AG09309 (cell line): ENCODE results near the gene CACNG7.

Experiments
- DNase-seq: peaks from one replicate; pipeline ENCODE4 v3.0.0-alpha.2; 2010; ENCODE audit warnings: low read depth
- H3K4me3 ChIP-seq: 2 replicates; pipeline ENCODE4 v1.5.1; 2011; ENCODE audit warnings: mild to moderate bottlenecking, low read depth, low read length, moderate library complexity; ENCODE audit not compliant: control insufficient read depth
- CTCF ChIP-seq: IDR thresholded peaks from 2 replicates; pipeline ENCODE4 v1.5.1; 2011; ENCODE audit warnings: mild to moderate bottlenecking, low read depth, low read length, inconsistent platforms; ENCODE audit not compliant: insufficient read depth, control insufficient read depth; ENCODE audit errors: missing control alignments

The CACNG7 gene

DNA sequence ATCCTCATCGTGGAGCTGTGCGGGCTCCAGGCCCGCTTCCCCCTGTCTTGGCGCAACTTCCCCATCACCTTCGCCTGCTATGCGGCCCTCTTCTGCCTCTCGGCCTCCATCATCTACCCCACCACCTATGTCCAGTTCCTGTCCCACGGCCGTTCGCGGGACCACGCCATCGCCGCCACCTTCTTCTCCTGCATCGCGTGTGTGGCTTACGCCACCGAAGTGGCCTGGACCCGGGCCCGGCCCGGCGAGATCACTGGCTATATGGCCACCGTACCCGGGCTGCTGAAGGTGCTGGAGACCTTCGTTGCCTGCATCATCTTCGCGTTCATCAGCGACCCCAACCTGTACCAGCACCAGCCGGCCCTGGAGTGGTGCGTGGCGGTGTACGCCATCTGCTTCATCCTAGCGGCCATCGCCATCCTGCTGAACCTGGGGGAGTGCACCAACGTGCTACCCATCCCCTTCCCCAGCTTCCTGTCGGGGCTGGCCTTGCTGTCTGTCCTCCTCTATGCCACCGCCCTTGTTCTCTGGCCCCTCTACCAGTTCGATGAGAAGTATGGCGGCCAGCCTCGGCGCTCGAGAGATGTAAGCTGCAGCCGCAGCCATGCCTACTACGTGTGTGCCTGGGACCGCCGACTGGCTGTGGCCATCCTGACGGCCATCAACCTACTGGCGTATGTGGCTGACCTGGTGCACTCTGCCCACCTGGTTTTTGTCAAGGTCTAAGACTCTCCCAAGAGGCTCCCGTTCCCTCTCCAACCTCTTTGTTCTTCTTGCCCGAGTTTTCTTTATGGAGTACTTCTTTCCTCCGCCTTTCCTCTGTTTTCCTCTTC lies 35.1 kb upstream of the CACNG7 start:
- no peak for TF ChIP-seq CTCF
- DNase-seq = no peak
- H3K4me3 ChIP-seq = no peak overlapping the region

DNA sequence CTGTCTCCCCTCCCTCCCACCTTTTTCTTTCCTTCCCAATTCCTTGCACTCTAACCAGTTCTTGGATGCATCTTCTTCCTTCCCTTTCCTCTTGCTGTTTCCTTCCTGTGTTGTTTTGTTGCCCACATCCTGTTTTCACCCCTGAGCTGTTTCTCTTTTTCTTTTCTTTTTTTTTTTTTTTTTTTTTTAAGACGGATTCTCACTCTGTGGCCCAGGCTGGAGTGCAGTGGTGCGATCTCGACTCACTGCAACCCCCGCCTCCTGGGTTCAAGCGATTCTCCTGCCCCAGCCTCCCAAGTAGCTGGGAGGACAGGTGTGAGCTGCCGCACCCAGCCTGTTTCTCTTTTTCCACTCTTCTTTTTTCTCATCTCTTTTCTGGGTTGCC lies 34.5 kb upstream of the CACNG7 start:
- TF ChIP-seq CTCF = no peak
- no peak overlapping the region for H3K4me3 ChIP-seq
- no peak for DNase-seq

DNA sequence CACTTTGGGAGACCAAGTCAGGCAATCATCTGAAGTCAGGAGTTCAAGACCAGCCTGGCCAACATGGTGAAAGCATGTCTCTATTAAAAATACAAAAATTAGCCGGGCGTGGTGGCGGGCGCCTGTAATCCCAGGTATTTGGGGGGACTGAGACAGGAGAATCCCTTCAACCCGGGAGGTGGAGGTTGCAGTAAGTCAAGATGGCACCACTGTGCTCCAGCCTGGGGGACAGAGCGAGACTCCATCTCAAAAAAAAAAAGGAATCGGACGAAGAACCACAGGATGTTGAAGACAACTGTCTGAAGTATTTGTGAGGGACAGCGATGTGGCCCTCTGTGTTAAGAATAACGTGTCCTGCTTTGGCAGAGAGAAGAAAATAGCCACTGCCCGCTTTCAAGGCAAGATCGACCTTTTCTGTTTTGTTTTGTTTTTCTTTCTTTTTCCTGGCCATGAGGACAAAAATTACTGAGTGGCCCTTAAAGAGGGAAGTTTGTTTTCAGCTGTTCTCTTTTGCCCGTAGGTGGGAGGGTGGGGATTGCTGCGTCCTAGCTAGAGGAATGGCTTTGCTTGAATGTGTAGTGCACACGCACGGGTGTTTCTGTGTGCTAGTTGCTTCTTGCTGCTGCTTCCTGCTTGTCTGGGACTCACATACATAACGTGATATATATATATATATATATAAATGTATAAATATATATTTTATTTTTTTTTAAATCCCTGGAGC lies 33.3 kb upstream of the CACNG7 start:
- no peak for DNase-seq
- no peak for TF ChIP-seq CTCF
- H3K4me3 ChIP-seq = no peak overlapping the region

GRCh38 chr19:53876651-53877224 lies 32.3 kb upstream of the CACNG7 start:
- DNase-seq = no peak
- H3K4me3 ChIP-seq = no peak overlapping the region
- TF ChIP-seq CTCF = no peak

DNA sequence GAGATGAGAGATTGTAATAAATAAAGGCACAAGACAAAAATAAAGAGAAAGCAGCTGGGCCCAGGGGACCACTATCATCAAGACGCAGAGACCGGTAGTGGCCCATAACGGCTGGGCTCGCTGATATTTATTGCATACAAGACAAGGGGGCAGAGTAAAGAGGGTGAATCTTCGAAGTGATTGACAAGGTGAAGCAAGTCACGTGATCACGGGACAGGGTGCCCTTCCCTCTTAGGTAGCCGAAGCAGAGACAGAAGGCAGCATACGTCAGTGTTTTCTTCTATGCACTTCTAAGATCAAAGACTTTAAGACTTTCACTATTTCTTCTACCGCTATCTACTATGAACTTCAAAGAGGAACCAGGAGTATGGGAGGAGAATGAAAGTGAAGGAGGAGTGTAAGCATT lies 31.7 kb upstream of the CACNG7 start:
- TF ChIP-seq CTCF = no peak
- no peak overlapping the region for H3K4me3 ChIP-seq
- DNase-seq = no peak

- peak overlapping the region; percentile 71 for H3K4me3 ChIP-seq
- no peak for TF ChIP-seq CTCF
- DNase-seq = no peak
Observed at GRCh38 chr19:53878776-53879139, 30.3 kb upstream of the CACNG7 start.
